HG03354 (cell line): Measurements from ENCODE around the gene GBP1.
"Not testable (repeated sequence)": the region's sequence is repeated elsewhere in the genome, so short reads cannot be mapped to it uniquely, and the experiment has no call there.

Source experiments
- ATAC-seq: cut with Tn5 transposase; IDR thresholded peaks from one replicate; pipeline ENCODE4 v1.9.1; 2021; ENCODE audit warnings: mild to moderate bottlenecking; ENCODE audit not compliant: unreplicated experiment, poor library complexity, severe bottlenecking

GBP1 gene

DNA sequence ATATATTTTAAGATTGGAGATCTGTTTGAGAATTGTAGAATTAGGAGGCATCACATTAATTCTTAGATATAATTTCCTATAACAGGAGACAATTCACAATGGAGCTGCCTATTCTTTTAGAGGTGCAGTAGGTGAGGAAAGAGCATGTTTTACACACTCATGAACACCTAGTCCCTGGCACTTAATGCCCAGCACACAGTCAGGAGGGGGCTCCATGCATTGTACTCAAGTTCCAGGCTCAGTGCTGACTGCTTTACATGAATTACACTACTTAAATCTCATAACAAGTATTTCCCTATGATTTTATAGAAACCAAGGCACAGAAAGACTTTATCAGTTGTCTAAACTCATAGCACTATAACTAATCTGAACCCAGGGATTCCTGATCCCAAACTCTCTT is 42.0 kb downstream of the GBP1 start:
- ATAC-seq: peak; percentile 16

DNA sequence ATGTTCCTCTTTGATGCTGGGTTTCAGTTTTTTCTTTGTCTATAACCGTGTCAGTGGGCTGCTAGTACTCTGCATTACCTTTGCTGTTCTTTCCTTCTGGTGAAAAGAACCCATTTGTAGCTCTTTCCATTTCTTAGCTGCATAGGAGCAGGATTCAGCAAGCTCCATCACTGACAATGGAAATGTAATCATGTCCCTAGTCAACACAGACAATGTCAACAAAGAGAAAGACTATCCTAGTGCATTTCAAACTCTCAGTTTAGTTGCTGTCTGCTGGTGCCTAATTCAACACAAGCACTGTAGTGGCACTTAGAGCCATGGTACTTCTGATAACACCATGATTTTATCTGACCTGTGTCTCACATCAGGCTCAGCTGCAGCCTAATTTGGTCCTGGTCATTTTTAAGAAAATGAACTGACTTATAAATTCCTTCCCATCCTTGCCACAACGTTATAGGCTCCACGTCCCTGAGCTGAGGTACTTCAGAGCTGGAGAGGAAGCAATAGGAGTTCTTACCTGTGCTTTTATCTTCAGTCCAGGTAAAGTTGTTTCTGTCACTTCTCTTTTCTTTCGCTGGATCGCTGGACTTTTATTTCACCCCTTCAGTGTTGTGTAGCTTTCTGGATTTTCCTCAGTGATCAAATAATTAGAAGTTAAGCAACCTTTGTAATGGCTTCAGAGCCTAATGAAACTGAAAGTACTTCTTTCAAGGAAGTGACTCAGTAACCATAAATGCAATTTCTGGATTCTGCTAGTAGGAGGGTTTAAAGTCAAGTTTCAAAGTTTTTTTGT is 42.6 kb downstream of the GBP1 start, which contains the start of gene GBP3:
TSS of gene GBP3 (minus strand) at position 700 of the 793 bp plus-strand sequence. CDS start 2,145 bp downstream, outside the sequence.
- ATAC-seq: peak; percentile 85

GRCh38 chr1:89018318-89018717 is 46.7 kb downstream of the GBP1 start:
- ATAC-seq: not testable (repeated sequence)

- no peak for ATAC-seq
Observed at GRCh38 chr1:89008511-89008910, 56.5 kb downstream of the GBP1 start.

DNA sequence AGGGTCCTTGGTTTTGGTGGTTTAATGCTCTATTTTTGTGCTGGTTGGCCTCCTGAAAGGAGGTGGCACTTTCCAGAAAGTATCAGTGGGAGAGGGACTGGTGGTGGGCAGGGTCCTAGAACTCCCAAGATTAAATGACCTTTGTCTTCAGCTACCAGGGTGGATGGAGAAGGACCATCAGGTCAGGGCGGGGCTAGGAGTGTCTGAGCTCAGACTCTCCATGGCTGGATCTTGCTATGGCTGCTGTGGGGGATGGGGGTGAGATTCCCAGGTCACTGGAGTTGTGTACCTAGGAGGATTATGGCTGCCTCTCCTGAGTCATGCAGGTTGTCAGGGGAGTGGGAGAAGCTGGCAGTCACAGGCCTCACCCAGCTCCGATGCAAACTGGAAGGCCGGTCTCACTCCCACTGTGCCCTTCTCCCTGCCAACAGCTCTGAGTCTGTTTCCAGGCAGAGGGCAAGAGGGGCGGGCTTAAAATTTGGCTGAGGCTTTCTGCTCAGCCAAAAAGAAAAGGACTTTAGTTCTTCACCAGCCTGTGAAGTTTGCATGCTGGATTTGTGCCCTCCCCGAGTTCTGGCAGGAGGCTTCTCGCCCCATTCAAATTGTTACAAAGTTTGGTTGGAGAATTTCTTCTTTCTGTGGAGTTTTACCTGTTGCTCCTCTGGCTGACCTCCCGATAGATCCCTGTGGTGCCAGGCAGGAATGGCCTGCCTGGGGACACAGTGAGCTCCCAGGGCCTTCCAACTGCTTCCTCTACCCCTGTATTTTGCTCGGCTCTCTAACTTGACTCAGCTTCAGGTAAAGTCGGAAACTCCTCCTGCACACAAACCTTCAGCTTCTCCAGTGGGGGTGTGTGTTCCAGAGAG is 59.5 kb downstream of the GBP1 start:
- ATAC-seq: no peak
